OCI-M2 (cell line): ENCODE data around the gene PRTG.
"Not testable (repeated sequence)": the region's sequence is repeated elsewhere in the genome, so short reads cannot be mapped to it uniquely, and the experiment has no call there.

Experiments
- DNase-seq: peaks from one replicate; lab custom pipeline; 2025; ENCODE audit not compliant: unreplicated experiment; lab: John Stamatoyannopoulos, UW

The PRTG gene, protein sequence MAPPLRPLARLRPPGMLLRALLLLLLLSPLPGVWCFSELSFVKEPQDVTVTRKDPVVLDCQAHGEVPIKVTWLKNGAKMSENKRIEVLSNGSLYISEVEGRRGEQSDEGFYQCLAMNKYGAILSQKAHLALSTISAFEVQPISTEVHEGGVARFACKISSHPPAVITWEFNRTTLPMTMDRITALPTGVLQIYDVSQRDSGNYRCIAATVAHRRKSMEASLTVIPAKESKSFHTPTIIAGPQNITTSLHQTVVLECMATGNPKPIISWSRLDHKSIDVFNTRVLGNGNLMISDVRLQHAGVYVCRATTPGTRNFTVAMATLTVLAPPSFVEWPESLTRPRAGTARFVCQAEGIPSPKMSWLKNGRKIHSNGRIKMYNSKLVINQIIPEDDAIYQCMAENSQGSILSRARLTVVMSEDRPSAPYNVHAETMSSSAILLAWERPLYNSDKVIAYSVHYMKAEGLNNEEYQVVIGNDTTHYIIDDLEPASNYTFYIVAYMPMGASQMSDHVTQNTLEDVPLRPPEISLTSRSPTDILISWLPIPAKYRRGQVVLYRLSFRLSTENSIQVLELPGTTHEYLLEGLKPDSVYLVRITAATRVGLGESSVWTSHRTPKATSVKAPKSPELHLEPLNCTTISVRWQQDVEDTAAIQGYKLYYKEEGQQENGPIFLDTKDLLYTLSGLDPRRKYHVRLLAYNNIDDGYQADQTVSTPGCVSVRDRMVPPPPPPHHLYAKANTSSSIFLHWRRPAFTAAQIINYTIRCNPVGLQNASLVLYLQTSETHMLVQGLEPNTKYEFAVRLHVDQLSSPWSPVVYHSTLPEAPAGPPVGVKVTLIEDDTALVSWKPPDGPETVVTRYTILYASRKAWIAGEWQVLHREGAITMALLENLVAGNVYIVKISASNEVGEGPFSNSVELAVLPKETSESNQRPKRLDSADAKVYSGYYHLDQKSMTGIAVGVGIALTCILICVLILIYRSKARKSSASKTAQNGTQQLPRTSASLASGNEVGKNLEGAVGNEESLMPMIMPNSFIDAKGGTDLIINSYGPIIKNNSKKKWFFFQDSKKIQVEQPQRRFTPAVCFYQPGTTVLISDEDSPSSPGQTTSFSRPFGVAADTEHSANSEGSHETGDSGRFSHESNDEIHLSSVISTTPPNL

DNA sequence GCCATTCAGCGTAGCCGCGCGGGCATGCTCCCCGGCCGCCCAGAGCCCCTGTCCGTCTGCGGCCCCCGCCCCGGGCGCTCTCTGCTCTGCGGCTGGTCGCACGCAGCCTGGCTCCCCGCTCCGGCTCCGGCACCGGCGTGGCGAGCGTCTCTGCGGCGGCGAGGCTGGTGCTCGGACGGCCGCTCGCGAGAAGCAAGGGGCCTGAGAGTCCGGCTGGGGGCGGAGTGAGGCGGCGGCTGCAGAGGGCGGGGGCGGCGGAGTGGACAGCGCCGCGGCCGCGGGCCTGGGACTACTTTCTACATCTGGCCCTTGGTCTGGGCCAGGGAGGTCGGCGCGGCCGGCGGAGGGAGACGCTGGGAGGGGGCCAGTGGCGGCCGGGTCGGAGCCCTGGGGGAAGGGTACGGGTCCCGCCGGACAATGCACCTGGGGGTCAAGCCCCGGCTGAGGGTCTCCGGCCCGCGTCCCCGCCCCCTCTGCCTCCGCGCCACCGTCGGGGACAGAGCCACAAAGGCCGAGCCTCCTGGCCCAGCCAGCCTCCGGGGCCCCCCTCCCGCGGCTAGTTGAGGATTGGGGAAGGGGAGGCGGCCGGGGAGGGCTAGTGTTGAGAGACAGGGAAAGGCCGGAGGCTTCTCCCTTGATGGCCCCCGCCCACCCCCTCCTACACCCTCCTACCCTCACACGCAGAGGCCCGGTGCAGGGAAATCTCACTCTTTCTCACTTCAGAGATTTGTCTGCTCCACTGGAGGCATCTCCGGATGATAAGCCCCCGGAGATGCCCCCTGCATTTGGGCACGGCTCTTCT is at the start of gene PRTG:
TSS of gene PRTG (minus strand) at position 226 of the 802 bp plus-strand sequence. CDS start at position 5, 221 bp downstream.
- no peak for DNase-seq

DNA sequence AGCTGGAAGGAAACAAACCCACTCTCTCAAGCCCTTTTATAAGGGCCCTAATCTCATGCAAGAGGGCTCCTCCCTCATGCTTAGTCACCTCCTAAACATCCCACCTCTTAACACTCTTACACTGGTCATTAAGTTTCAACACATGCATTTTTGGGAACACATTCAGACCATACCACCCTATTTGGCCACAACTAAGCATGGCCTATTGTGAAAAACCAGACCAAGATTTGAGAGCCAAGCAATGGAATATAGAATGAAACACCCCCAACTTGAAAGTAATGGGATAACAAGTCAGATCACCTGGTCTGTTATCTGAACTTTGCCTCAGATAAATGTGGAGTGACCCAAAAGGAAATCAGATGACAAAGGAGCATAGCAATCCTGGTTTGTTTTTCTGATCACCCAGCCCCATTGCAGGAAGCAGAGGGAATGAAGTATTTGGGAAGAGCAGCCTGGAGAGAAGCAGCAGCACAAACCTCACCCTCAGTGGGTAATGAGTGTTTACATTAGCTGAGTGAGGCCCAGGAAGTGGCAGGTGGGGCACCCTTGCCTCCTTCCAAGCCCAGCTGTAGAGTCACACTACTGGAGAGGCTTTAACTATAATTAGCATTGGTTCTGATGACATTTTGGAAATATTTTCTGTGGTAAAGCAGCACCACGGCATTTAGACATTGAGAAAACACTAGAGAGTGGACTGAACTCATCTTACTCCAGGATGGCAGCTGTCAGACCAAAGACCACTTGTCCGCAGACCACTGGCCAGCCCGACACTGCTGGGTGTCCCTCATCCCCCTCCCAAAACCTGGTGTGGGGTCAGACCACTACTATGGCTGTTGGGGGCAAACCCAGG is 48.8 kb upstream of the PRTG start:
- DNase-seq: no peak

DNA sequence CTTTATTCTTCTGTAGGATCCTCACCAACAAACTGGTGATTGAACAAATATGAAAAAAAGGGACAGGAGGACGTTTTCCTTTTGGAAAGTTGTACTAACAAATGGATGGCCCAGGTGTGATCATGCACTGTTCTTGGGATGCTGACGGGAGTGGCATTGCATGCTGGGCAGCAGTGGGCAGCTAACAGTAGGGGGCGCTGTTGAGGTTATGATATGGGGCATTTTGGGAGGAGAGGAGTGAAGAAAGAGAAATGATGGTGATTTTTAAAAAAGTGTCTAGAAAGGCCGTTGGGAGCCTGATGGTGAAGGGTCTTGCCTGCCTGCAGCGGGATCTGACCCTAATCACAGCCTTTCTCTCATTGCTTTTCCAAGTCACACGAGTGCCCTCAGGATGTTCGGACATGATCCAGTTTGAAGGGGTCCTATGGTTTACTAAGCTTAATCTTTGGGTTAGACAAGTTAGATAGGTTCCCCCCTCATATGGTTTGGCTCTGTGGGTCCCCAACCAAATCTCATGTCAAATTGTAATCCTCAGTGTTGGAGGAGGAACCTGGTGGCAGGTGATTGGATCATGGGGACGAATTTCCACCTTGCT is 46.2 kb upstream of the PRTG start:
- DNase-seq: no peak

DNA sequence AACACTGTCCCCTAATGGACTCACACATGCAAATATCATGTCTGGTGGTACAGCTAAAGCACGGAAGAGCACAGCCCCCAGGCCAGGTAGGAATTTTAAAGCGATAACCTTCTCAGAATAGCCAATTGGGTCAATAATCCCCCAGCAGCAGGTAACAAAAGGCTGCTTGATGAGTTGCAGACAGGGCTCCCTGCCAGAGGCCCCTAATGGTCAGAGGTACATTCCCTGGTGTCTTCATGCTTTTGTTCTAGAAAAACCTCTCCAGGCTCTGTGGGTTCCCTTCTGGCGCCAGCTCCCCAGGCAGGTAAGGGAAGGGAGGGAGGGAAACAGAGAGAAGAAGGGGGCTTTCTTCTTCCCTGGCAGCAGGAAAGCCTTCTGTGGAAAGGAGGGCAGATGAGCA is 43.4 kb upstream of the PRTG start:
- no peak for DNase-seq

DNA sequence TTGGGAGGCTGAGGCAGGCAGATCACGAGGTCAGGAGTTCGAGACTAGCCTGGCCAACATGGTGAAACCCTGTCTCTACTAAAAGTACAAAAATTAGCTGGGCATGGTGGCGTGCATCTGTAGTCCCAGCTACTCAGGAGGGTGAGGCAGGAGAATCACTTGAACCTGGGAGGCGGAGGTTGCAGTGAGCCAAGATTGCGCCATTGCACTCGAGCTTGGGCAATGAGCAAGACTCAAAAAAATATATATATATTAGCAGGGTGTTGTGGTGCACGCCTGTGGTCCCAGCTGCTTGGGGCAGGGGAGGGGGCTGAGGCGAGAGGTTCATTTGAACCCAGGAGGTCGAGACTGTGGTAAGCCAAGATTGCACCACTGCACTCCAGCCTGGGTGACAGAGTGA is 42.6 kb upstream of the PRTG start:
- not testable (repeated sequence) for DNase-seq

DNA sequence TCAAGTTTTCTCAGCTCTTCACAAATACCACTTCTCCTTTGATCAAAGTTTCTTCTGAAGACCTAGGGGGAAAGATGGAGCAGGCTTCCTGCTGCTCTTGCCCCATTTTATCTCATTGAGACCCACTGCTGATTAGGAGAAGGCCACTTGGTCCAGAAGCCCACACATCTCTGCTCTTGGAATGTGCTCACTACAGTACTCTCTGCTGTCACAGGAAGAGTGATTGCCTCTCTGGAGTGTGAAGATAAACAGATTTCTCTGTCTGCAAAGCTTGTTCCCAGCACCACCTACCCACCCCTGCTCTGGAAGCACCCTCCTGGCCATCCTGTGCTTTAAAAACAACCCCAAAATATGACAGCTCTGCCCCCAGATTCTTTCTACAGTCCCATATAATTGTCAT is 41.3 kb upstream of the PRTG start:
- no peak for DNase-seq

DNA sequence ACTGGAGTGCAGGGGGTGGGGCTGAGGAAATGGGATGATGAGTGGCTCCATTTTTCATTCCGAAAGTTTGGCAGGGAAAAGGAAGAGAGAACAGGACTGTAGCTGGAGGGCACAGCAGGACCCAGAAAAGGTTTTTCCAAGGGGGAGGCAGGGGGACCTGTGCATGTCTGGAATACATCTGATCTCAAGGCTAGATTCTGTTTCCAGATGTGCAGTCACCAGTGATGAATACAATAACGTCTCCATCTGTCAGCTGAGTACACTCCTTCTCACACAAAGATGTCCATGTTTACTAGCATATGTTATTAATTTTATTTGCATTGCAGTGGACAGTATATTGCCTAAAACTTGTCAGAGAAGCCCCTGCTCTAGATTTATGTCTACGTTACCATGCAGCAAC is 39.9 kb upstream of the PRTG start:
- DNase-seq: no peak

DNA sequence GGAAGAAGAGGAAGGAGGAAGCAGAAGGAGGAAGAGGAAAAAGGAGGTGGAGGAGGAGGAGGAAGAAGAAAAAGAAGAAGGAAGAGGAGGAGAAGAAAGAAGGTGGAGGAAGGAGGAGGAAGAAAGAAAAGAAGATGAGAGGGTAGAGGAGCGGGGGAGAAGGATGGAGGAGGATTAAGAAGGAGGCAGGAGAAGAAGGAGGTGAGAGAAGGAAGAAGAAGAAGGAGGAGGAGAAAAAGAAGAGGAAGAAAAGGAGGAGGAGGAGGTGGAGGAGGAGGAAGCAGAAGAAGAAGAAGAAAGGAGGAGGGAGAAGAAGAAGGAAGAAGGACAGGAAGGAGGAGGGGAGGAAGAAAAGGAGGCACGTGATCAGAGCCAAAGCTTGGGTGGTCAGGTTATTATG is 37.3 kb upstream of the PRTG start:
- DNase-seq: no peak

DNA sequence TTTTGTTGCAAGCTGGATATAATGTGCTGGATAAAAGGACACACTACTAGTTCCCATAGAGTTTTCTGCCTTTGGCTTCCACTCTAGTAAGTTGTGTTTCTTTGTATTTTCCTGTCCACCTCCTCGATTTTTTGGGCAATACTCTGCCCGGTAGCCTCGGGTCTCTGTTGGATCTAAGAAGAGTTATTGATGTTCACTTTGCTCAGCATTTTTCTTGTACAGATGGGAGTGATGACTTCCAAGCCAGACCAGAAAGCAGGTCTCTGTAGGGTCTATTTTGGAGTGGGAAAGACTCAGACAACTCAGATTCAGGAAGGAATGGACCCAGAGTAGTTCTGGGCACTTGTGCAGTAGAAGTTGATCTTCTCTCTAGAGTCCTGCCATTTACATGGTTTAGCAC is 36.0 kb upstream of the PRTG start:
- no peak for DNase-seq

DNA sequence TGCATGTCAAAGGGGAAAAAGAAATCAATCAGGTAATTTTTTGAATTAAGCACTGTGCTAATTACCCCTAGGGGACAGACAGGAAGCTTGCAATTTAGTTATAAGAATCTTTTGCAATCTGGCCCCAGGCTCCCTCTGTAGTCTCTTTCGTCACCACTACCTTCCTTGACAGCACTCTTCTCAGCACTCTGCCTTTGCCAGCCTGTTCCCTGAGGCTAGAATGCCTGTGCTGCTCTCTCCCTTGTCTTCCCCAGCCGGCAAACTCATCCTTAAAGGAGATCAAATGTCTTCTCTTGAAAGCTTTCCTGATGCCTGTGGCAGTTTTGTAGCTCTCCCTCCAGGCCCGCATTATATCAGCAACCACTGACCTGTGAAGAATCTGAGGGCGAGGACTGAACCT is 32.4 kb upstream of the PRTG start:
- no peak for DNase-seq

DNA sequence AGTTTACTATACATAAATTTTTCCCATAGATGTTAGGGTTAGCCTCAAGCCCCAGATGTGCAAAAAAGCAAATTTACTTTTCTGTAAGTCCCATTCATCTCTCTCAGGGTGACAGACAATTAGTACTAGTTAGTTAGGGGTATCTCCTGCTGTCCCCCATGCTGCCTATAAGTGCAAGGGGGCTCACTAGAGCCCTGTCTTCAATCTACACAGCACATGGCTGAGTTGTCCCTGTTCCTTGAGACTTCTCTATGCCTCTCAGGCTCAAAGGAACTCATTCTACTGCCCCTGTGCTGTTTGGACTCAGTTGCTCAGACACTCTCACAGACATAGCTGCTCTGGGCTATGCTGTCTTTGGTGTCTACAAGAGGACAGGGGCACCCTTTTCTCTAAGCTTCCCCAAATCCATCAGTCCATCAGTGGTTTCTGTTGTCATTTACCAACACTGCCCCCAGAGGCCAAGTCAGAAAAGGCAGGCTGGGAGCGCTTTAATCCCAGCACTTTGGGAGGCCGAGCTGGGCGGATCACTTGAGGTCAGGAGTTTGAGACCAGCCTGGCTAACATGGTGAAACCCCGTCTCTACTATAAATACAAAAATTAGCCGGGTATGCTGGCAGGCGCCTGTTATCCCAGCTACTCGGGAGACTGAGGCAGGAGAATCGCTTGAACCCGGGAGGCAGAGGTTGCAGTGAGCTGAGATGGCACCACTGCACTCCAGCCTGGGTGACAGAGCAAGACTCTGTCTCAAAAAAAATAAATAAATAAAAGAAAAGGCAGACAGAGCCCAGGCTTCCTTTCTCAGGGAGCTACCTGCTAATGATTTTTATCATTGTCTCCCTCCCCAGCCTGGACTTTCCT is 31.4 kb upstream of the PRTG start:
- no peak for DNase-seq

DNA sequence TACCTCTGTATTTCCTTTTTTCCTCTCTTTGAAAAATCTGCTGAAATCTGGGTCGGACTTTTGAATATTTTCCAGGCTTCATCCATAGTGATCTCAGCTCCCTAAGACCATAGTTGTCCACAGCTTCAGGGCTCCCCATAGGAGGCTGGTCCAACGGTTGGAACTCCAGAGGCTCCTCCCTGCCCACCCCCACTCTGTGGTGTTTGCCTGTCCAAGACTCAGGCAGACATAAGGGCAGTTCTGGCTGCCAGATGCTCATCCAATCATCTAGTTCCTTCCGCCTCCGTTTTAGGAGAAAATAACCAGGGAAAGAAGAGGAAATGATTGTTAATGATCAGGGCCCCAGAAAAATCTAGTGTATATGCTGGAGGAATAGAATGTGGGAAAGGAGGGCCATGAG is 27.9 kb upstream of the PRTG start:
- no peak for DNase-seq

DNA sequence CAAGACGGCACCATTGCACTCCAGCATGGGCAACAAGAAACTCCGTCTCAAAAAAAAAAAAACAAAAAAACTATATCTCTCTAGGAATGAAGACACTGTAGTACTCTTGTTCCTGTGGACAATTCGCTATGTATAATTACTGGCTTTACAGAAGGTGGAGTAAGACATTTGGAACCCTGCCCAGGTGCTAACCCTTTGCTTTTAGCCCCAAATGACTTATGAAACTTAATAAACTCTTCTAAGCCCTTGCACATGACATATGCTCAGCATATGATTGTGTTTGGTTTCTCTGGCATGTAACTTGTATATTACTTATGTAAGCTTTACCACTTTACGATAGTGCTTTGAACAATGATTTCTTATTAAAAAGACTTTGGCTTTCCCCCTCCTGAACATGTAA is 27.3 kb upstream of the PRTG start:
- DNase-seq: no peak

DNA sequence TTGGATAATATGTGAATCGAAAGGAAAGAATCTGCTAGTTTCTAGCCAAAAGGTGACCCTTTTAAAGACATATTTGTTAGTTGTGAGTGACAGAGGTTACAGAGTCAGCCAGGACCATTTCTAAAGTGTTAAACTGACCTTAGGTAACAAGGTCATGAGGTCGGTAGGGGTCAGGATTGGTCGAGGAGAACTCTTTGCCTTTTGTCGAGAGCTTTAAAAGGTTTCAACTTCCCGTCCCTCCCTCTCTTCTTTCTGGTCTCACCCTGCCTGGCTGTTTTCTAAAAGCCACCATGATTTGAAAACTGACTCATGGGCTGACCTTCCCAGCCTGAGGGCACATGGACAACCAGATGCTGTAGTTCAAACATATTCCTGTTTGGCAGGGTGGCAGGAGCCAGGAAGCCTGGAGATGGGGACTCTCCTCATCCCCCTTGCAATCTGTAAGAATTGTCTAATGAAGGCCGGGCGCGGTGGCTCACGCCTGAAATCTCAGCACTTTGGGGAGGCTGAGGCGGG is 25.8 kb upstream of the PRTG start:
- DNase-seq: no peak

DNA sequence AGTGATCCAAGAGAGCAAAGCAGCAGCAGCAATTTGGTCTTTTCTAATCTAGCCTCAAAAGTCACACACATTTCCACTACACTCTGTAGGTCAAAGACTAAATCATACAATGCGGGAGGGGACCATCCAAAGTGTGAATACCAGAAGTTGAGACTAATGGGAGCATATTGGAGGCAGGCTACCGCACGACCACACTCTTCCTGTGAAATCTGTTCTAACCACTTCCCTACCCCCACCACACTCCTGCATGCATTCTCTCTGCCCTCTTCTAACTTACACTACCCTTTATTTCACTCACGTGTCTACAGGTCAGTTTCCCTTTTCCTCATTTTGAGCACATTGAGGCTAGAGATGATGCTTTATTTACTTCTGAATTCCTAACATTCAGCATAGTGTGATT is 23.7 kb upstream of the PRTG start:
- no peak for DNase-seq

DNA sequence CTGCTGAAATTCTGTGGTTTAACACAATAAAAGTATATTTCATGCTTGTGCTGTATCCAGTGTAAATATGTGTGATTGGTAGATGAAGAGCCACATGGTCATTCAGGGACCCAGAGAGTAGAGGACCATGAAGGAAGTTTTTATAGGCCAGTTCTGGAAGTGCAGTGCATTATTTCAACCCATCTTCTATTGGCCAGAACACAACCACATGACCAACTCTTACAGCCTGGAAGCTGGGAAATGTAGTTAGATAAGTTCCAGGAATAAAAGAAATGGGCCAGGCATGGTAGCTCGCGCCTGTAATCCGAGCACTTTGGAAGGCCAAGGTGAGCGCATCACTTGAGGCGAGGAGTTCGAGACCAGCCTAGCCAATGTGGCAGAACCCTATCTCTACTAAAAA is 21.4 kb upstream of the PRTG start:
- DNase-seq: no peak

DNA sequence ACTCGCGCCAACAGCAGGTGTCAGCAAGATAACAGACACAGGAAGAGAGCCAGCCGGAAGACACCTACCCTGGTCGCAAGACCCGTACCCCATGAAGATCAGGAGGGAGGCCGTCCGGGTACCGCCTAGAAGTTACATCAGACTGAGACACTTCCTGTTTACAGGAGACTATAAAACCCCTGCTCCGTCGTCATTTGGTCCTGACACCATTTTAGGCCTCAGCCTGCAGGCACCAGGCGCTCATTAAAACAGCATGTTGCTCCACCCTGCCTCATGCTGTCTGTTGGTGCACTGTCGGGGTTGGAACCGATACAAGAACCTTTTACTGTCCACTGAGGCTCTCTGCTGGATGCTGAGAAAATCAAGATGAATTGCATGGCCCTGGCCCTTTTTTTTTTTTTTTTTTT is 15.6 kb upstream of the PRTG start:
- no peak for DNase-seq

DNA sequence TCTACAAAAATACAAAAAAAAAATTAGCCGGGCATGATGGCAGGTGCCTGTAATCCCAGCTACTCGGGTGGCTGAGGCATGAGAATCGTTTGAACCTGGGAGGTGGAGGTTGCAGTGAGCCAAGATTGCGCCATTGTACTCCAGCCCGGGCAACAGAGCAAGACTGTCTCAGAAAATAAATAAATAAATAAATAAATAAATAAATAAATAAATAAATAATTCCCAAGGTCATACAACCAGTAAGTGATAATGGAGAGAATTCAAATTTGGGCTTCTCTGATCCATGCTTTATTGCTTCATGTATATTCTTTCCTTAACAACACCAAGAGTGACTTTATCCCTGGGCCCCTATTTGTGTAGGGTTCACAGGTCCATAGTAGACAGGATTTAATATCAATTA is 10.5 kb upstream of the PRTG start:
- DNase-seq: not testable (repeated sequence)
